GM19397 (cell line): ENCODE data around the gene PSG6.
"Not testable (repeated sequence)": the region's sequence is repeated elsewhere in the genome, so short reads cannot be mapped to it uniquely, and the experiment has no call there.

ENCODE experiments used
- ATAC-seq: cut with Tn5 transposase; IDR thresholded peaks from one replicate; pipeline ENCODE4 v1.9.1; 2021; ENCODE audit warnings: mild to moderate bottlenecking, moderate library complexity; ENCODE audit not compliant: unreplicated experiment

PSG6 gene

GRCh38 chr19:42854745-42855144, 62.9 kb downstream of the PSG6 start:
- ATAC-seq = not testable (repeated sequence)

GRCh38 chr19:42853231-42853630, 64.5 kb downstream of the PSG6 start:
- not testable (repeated sequence) for ATAC-seq

DNA sequence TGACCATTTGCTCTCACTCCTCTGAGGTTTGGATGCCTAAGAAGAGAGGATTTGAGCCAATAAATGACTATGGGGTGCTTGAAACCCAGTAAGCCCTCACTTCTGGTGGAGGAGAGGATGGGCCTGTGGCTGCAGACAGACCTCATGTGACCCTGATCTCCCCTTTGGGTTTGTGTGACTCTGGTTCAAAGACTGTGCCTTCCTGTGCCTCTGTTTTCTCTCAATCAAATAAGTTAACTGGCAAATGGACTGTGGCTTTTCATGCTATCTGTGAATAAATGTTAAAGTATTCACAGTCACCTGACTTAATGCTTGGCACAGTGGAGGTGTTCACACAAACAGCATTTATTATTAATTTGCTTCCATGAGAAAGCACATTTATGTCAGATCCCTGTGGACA, 64.9 kb downstream of the PSG6 start:
- ATAC-seq = not testable (repeated sequence)
